Ovary (tissue), 3 donors: ENCODE results near the gene DOCK2.

ENCODE experiments used
- CTCF ChIP-seq, 3 donors: fragments of 450-650 bp in 2 of 3; fragments of 200-600 bp in 1 of 3; IDR thresholded peaks; one replicate each; pipeline versions ENCODE4 v1.5.1 to v1.8.0; 2016 to 2022; ENCODE audit warnings: antibody characterized with exemption in 3 of 3, mild to moderate bottlenecking in 1 of 3
- POLR2A ChIP-seq: fragments of 450-650 bp; IDR thresholded peaks from one replicate; pipeline ENCODE4 v1.6.1; 2017; ENCODE audit warnings: antibody characterized with exemption, mild to moderate bottlenecking, moderate library complexity
- donor health status: DM: no; HTN: no; CAD: no.

DNA sequence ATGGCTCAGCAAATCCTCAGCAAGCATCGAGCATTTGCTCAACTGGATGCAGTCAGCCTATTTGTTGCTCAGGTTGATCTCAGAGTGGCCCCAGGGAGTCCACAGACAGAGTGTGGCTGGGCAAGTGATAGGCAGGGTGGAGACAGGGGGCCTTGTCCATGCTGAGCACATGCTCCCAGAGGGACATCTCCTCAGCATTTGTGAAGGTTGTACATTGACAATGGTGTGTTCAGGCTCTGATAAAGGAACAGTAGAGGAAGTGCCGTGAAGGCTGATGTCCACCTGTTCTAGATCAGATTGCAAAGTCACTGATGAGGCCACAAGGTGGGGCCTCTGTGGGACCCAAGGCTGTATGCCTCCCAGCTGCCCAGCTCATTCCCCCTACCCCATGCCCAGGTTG is 418.5 kb downstream of the DOCK2 start:
- TF ChIP-seq POLR2A (no peak), CTCF (IDR thresholded peaks at IDR 0.05) (no peak)
